Subcutaneous adipose tissue (tissue), 4 donors: ENCODE results near the gene ABCB11. TPM values are rescaled to one million over a fixed set of nuclear protein-coding genes. Genes with fewer than 3 reads are reported as not detected.

ENCODE experiments used
- total RNA-seq, 4 donors: library from RNA; depleted of rRNA; stranded (reverse); fragments of >200 nt; gene quantifications; one replicate each; pipeline ENCODE4 v1.1.0, GENCODE V29; 2016
- TF ChIP-seq, protein P1 (sequence below): fragments of 450-650 bp; IDR thresholded peaks from one replicate; pipeline ENCODE4 v1.5.1; 2016; ENCODE audit warnings: low read depth, mild to moderate bottlenecking, control low read depth, antibody characterized with exemption, moderate library complexity

Gene ABCB11
- 10 to 100 TPM in 3 of 4 donors, 1 to 10 TPM in 1; 4.6 to 89.1 (median 13.1) TPM for total RNA-seq

GRCh38 chr2:169031202-169031601 lies at the start of gene ABCB11:
TSS of gene ABCB11 (minus strand) at chr2:169031324. CDS start at chr2:169018125, 13,199 bp downstream.
- TF ChIP-seq, protein P1, sequence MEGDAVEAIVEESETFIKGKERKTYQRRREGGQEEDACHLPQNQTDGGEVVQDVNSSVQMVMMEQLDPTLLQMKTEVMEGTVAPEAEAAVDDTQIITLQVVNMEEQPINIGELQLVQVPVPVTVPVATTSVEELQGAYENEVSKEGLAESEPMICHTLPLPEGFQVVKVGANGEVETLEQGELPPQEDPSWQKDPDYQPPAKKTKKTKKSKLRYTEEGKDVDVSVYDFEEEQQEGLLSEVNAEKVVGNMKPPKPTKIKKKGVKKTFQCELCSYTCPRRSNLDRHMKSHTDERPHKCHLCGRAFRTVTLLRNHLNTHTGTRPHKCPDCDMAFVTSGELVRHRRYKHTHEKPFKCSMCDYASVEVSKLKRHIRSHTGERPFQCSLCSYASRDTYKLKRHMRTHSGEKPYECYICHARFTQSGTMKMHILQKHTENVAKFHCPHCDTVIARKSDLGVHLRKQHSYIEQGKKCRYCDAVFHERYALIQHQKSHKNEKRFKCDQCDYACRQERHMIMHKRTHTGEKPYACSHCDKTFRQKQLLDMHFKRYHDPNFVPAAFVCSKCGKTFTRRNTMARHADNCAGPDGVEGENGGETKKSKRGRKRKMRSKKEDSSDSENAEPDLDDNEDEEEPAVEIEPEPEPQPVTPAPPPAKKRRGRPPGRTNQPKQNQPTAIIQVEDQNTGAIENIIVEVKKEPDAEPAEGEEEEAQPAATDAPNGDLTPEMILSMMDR, result no peak

DNA sequence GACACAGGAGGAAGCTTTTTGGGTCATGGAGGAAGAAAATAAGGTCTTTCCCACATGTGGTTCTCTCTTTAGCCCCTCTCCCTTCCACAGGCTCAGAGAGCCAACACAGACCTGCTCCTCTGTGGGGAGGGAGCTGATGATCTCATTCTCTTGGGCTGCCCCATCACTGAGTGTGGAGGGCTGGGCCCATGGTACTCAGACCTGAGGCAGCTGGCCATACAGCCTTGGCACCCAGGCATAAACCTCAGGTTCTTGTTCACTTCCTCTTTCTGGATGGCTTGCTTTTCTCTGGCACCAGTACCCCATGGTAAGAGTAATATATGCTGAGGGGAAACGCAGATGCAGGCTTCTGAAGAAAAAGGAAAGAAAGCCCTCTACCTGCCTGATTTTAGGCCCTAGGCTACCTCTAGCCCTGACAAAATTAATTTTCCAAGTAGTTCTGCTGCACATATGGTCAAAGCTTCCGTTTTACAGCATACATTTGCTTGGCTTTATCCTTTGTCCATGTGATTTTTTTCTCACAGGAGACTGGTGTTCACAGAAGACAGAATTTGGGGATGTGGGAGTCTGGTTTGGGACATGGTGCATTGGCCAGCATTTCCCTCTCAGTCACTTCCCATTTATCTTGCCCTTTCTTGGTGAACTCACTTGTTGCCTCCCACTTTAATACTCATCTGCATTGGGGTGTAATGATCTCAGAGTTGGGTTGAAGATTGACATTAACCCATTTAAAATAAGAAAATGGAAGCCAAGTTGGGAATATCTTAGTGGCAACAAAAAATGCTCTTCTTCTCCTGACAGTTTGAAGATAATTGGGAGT lies 49.3 kb upstream of the ABCB11 start:
- TF ChIP-seq, protein P1, result no peak

DNA sequence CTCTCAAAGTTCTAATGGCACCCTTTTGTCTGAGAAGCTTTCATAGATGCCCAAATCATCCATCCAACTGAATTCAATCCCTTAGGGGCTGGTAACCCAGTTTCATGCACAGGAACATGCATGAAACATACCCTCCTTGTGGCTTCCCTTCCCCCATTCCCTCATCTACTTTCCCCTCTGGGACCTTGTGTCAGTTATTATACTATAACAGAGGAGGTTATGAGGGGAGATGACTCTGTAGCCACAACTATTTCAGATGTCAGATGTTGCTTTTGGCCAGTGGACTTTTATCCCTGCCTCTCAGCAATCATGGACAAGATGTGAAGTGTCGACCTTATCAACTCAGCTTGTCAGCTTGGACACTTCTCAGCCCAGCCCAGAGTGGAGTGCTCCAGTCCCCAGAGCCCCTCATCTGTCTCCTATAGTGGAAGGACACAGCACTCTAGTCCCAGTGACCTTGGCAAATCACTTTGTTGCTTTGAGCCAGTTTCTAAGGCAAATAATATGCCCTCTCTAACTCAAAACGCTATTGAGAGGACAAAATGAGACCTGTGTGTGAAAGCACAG lies 46.6 kb upstream of the ABCB11 start:
- TF ChIP-seq, protein P1, result no peak

- TF ChIP-seq, protein P1, result no peak
Observed at GRCh38 chr2:169073963-169074751, 43.0 kb upstream of the ABCB11 start.

- TF ChIP-seq, protein P1, result no peak
Observed at GRCh38 chr2:169073211-169073962, 42.3 kb upstream of the ABCB11 start.

DNA sequence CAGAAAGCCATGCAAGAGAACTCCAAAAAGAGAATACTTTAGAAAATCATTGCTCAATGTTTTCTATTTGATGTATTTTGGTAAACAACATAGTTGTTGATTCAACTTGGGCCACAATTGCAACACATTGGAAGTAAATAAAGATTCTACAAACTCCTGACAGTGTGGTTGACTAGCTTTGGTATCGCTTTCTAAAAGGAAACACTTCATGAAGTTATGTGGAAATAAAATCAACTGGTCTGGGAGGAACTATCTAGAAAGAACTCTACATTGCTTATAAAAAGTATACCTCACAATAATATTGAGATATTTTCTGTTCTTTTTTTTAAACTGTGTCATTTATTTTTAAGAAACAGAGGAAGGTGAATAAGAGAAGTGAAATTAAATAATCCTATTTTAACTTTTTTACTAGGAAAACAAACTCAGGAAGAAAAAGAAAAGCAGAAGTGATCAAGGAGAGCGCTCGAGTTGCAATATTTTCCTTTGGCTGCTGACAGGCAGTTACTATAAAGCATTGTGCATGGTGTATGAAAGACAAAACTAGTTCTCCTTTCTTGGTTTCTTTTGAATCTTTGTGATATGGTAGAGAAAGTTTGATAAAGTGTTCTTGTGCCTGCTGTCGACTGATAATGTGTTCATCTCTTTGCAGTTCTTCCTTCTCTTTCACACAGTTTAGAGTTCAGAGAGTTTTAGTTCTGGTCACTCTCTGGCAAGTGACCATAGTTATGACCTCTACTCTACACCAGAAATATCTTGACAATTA lies 41.2 kb upstream of the ABCB11 start:
- TF ChIP-seq, protein P1, result no peak
